SK-N-SH treated with all-trans-retinoic acid at 6 μM for 48 hours (cell line): ENCODE measurements around the gene STARD3.

Source experiments
- ATAC-seq: fragments of 200-7000 bp; cut with Tn5 transposase; 3 replicates; pipeline ENCODE4 v1.9.1; 2020; ENCODE audit warnings: mild to moderate bottlenecking, moderate library complexity
- BACH2 ChIP-seq: fragments of 250-450 bp; sonication (Bioruptor Pico); IDR thresholded peaks from 2 replicates; pipeline ENCODE4 v1.9.0; 2021; ENCODE audit warnings: mild to moderate bottlenecking, borderline replicate concordance
- CREB5 ChIP-seq: fragments of 250-450 bp; sonication (Bioruptor Pico); IDR thresholded peaks from 2 replicates; pipeline ENCODE4 v1.5.1; 2020; ENCODE audit warnings: low read depth, mild to moderate bottlenecking, moderate library complexity
- CSDC2 ChIP-seq: fragments of 250-450 bp; sonication (Bioruptor Pico); IDR thresholded peaks from 2 replicates; pipeline ENCODE4 v1.5.0; 2020; ENCODE audit warnings: mild to moderate bottlenecking, moderate library complexity
- CSRNP3 ChIP-seq: fragments of 250-450 bp; sonication (Bioruptor Pico); IDR thresholded peaks from 2 replicates; pipeline ENCODE4 v1.5.1; 2021; ENCODE audit warnings: mild to moderate bottlenecking, moderate library complexity
- ESRRG ChIP-seq: fragments of 250-450 bp; sonication (Bioruptor Pico); IDR thresholded peaks from 2 replicates; pipeline ENCODE4 v1.6.1; 2021; ENCODE audit warnings: mild to moderate bottlenecking
- GLIS3 ChIP-seq: fragments of 250-450 bp; sonication (Bioruptor Pico); IDR thresholded peaks from 2 replicates; pipeline ENCODE4 v1.5.0; 2020; ENCODE audit warnings: mild to moderate bottlenecking, moderate library complexity
- ISL1 ChIP-seq: fragments of 250-450 bp; sonication (Bioruptor Pico); IDR thresholded peaks from 2 replicates; pipeline ENCODE4 v2.1.2; 2022; ENCODE audit warnings: mild to moderate bottlenecking, moderate library complexity
- OSR1 ChIP-seq: fragments of 250-450 bp; sonication (Bioruptor Pico); IDR thresholded peaks from 2 replicates; pipeline ENCODE4 v1.8.0; 2022; ENCODE audit warnings: moderate library complexity, mild to moderate bottlenecking, inconsistent platforms
- PATZ1 ChIP-seq: fragments of 250-450 bp; sonication (Bioruptor Pico); IDR thresholded peaks from 2 replicates; pipeline ENCODE4 v1.8.0; 2020; ENCODE audit warnings: mild to moderate bottlenecking, moderate library complexity, borderline replicate concordance
- POU6F1 ChIP-seq: fragments of 250-450 bp; sonication (Bioruptor Pico); IDR thresholded peaks from 2 replicates; pipeline ENCODE4 v1.8.0; 2021; ENCODE audit warnings: low read depth, mild to moderate bottlenecking, moderate library complexity, borderline replicate concordance
- PPARA ChIP-seq: fragments of 250-450 bp; sonication (Bioruptor Pico); IDR thresholded peaks from 2 replicates; pipeline ENCODE4 v1.5.0; 2020; ENCODE audit warnings: mild to moderate bottlenecking, borderline replicate concordance
- RARB ChIP-seq: fragments of 250-450 bp; sonication (Bioruptor Pico); IDR thresholded peaks from 2 replicates; pipeline ENCODE4 v1.8.0; 2021; ENCODE audit warnings: mild to moderate bottlenecking, moderate library complexity
- SNAI2 ChIP-seq: fragments of 250-450 bp; sonication (Bioruptor Pico); IDR thresholded peaks from 2 replicates; pipeline ENCODE4 v1.5.0; 2020; ENCODE audit warnings: mild to moderate bottlenecking, moderate library complexity
- TCF4 ChIP-seq: fragments of 250-450 bp; sonication (Bioruptor Pico); IDR thresholded peaks from 2 replicates; pipeline ENCODE4 v1.8.0; 2021; ENCODE audit warnings: mild to moderate bottlenecking, moderate library complexity, borderline replicate concordance
- TOX ChIP-seq: fragments of 250-450 bp; sonication (Bioruptor Pico); IDR thresholded peaks from 2 replicates; pipeline ENCODE4 v1.8.0; 2021; ENCODE audit warnings: mild to moderate bottlenecking, moderate library complexity, borderline replicate concordance
- TSHZ2 ChIP-seq: fragments of 250-450 bp; sonication (Bioruptor Pico); IDR thresholded peaks from 2 replicates; pipeline ENCODE4 v1.5.0; 2020; ENCODE audit warnings: mild to moderate bottlenecking, moderate library complexity
- ZC3H10 ChIP-seq: fragments of 250-450 bp; sonication (Bioruptor Pico); IDR thresholded peaks from 2 replicates; pipeline ENCODE4 v1.5.1; 2021; ENCODE audit warnings: mild to moderate bottlenecking, moderate library complexity
- ZFP3 ChIP-seq: fragments of 250-450 bp; sonication (Bioruptor Pico); IDR thresholded peaks from 2 replicates; pipeline ENCODE4 v1.5.0; 2020; ENCODE audit warnings: mild to moderate bottlenecking, moderate library complexity
- ZFP30 ChIP-seq: fragments of 450-650 bp; formaldehyde crosslinking; IDR thresholded peaks from 2 replicates; pipeline ENCODE4 v1.5.0; 2022; ENCODE audit warnings: mild to moderate bottlenecking, moderate library complexity
- ZNF565 ChIP-seq: fragments of 450-650 bp; formaldehyde crosslinking; conservative IDR thresholded peaks from 2 replicates; pipeline ENCODE4 v1.5.0; 2020; ENCODE audit warnings: low read depth, mild to moderate bottlenecking, moderate library complexity
- ZNF70 ChIP-seq: fragments of 450-650 bp; formaldehyde crosslinking; IDR thresholded peaks from 2 replicates; pipeline ENCODE4 v1.5.0; 2020; ENCODE audit warnings: mild to moderate bottlenecking, moderate library complexity
- ZNF8 ChIP-seq: fragments of 450-650 bp; formaldehyde crosslinking; IDR thresholded peaks from 2 replicates; pipeline ENCODE4 v1.5.0; 2020; ENCODE audit warnings: mild to moderate bottlenecking, moderate library complexity

The STARD3 gene

GRCh38 chr17:39687546-39688474 lies 50.9 kb downstream of the STARD3 start, which contains the start of gene PGAP3:
Gene PGAP3 (minus strand): TSS chr17:39688057. CDS start chr17:39688014, 43 bp downstream.
- ATAC-seq, result peak; percentile 97

GRCh38 chr17:39688475-39688835 lies 51.5 kb downstream of the STARD3 start:
- ATAC-seq, result no peak
- no peak for TF ChIP-seq PATZ1
- TF ChIP-seq BACH2 (CRISPR knock-in tag), result no peak
- no peak for TF ChIP-seq TOX
- no peak for TF ChIP-seq ZFP30
- no peak for TF ChIP-seq SNAI2 (CRISPR knock-in tag)
- no peak for TF ChIP-seq ZFP3 (CRISPR knock-in tag)
- TF ChIP-seq ZNF8 (CRISPR knock-in tag), result no peak
- no peak for TF ChIP-seq POU6F1 (CRISPR knock-in tag)
- no peak for TF ChIP-seq PPARA (CRISPR knock-in tag)
- TF ChIP-seq CSRNP3 (CRISPR knock-in tag), result no peak
- TF ChIP-seq TSHZ2 (CRISPR knock-in tag), result no peak
- no peak for TF ChIP-seq ESRRG (CRISPR knock-in tag)
- no peak for TF ChIP-seq ZNF70 (CRISPR knock-in tag)
- TF ChIP-seq OSR1 (CRISPR knock-in tag), result no peak
- no peak for TF ChIP-seq RARB (CRISPR knock-in tag)
- no peak for TF ChIP-seq CSDC2 (CRISPR knock-in tag)
- TF ChIP-seq GLIS3 (CRISPR knock-in tag), result no peak

More at GRCh38 chr17:39687546-39688474, 50.9 kb downstream of the STARD3 start, which contains the start of gene PGAP3:
- no peak for TF ChIP-seq PPARA (CRISPR knock-in tag)
- TF ChIP-seq GLIS3 (CRISPR knock-in tag), result no peak
- 0 out of 2 replicates have a peak, but pooled peaks have one; percentile 66 for TF ChIP-seq SNAI2 (CRISPR knock-in tag)
- TF ChIP-seq CREB5 (CRISPR knock-in tag), result no peak
- no peak for TF ChIP-seq TCF4
- TF ChIP-seq TSHZ2 (CRISPR knock-in tag), result peak; percentile 63; the same call in 1 of the 2 replicates
- TF ChIP-seq ZNF565 (CRISPR knock-in tag), result no peak
- TF ChIP-seq TOX, result 0 out of 2 replicates have a peak, but pooled peaks have one; percentile 12
- no peak for TF ChIP-seq ZFP30
- TF ChIP-seq ISL1, result peak; percentile 14; the same call in 1 of the 2 replicates
- TF ChIP-seq ZC3H10 (CRISPR knock-in tag), result no peak
- TF ChIP-seq CSDC2 (CRISPR knock-in tag), result peak; percentile 66; the same call in 1 of the 2 replicates
- TF ChIP-seq ESRRG (CRISPR knock-in tag), result no peak
- 0 out of 2 replicates have a peak, but pooled peaks have one; percentile 20 for TF ChIP-seq ZFP3 (CRISPR knock-in tag)
- TF ChIP-seq, all 23 proteins: peak for 6
